Middle frontal gyrus (tissue), 1 donor: ENCODE measurements around the gene MRPL22.
"Not testable (repeated sequence)": the region's sequence is repeated elsewhere in the genome, so short reads cannot be mapped to it uniquely, and the experiment has no call there.

Experiments used
- DNase-seq: peaks from one replicate; pipeline ENCODE4 v3.0.0-alpha.2; 2015; ENCODE audit warnings: low spot score; ENCODE audit errors: extremely low spot score

Gene MRPL22

DNA sequence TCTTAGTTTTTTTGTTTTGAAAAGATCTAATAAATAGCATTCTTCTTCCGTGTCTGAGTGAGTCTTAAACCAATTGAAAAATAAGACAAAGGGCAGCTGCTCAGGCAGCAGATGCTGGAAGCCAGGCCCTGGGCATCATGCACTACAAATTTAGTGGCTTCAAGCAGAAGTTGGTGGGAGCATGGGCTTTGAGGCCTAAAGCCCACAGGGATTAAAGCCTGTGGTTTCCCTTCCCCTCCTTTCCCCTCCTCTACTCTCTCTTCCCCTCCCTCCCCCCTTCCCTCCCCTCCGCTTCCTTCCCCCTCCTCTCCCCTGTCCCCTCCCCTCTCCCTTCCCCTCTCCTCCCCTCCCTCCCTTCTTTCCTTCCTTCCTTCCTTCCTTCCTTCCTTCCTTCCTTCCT, 52.6 kb downstream of the MRPL22 start:
- DNase-seq: no peak

DNA sequence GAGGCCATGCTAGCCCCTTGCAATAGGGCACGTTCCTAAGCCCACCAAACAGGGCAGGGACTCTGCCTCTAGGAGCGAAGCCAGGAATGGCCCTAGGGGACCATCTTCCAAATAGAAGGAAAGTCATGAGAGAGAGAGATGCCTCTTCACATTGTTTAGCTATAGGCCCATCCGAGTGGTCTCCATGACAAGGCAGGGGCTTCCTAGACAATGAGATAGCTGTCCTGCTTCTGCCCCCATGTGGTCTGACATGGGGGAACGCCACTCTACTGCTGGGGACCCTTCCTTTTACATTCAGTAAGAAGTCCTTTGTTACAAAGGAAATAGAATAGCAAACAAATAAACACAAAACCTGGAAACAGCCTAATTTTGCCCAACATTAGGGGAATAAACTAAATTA, 54.8 kb downstream of the MRPL22 start:
- no peak for DNase-seq

DNA sequence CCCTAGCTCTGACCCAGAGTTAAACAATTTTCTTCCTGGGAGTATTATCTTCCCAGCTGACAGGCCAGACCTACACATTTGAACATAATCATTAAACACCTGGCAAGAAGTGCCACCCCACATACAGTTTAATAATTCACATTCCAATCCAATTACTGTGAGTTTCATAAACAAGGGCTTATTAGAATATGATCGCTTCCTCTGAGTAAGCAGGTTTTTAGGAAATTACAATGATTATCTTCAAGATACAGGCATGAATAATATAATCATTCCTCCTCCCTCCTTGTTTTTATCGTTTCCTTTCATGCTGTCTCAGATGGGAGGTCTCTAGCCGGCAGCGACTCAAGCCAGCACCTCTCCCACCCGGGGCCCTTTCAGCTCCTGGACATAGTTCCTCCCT, 56.9 kb downstream of the MRPL22 start:
- DNase-seq: no peak

DNA sequence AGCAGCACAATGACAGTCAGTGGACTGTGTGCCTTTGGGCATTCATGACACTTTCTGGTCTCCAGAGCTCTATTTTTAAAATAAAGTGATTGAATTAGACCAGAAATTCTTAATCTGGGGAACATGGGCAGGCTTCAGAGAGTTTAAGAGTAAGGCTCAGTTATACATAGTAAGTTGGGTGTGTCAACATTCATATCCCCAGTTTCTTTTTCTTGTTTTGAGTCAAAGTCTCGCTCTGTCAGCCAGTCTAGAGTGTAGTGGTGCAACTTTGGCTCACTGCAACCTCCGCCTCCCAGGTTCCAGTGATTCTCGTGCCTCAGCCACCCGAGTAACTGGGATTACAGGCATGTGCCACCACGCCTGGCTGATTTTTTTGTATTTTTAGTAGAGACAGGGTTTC, 59.0 kb downstream of the MRPL22 start:
- no peak for DNase-seq

DNA sequence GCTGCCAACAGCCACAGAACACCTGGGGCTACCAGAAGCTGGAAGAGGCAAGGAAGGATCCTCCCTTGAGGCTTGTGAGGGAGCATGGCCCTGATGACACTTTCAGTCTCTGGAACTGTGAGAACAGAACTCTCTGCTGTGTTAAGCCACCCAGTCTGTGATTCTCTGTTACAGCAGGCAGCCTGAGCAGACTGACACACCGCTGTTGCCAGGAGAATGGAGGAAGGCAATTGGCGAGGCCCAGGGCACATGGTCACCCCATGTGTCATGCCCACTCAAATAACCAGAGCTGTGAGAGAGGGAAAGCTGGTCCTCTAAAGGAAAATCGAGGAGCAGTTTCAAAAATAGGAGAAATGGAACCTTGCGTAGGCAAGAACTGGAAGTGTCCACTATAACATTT, 60.6 kb downstream of the MRPL22 start:
- DNase-seq: no peak

DNA sequence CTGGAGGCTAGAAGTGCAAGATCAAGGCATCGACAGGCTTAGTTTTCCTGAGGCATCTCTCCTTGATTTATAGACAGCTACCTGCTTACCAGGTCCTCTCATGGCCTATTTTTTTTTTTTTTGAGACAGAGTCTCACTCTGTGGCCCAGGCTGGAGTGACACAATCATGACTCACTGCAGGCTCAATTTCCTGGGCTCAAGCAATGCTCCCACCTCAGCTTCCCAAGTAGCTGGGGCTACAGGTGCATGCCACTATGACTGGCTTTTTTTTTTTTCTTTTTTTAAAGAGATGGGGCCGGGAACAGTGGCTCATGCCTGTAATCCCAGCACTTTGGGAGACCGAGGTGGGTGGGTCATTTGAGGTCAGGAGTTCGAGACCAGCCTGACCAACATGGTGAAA, 61.8 kb downstream of the MRPL22 start:
- DNase-seq: not testable (repeated sequence)

DNA sequence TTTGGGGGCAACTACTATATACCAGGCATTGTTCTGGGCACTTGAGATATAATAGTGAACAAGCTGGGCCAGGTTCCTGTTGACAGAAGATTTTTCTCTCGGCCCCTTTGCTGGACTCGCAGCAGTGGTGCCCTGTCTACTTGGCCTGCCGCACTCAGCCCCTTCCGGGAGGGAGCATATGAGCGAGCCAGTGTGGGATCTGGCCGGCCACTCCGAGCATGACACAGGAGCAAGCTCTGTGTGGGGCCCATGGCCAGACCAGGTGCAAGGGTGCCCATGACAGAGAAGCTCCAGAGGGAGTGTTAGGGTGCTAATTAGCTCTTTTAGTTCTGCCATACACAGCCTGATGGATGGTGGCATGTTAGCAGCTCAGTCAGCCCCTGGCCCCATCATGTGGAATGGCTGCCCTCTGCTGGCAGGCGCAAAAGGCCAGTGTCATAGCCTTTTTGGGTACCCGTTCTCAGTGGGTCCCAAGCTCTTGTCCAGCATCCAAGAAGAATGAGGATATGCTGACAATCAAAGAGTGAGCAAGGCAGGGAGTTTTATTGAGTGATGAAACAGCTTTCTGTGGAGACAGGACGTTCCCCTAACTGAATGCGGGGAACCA, 63.4 kb downstream of the MRPL22 start:
- DNase-seq: no peak

DNA sequence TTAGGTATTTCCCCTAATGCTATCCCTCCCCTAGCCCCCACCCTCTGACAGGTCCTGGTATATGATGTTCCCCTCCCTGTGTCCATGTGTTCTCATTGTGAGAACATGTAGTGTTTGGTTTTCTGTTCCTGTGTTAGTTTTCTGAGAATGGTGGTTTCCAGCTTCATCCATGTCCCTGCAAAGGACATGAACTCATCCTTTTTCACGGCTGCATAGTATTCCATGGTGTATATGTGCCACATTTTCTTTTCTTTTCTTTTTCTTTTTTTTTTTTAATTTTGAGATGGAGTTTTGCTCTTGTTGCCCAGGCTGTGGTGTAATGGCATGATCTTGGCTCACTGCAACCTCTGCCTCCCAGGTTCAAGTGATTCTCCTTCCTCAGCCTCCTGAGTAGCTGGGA, 65.4 kb downstream of the MRPL22 start:
- not testable (repeated sequence) for DNase-seq

DNA sequence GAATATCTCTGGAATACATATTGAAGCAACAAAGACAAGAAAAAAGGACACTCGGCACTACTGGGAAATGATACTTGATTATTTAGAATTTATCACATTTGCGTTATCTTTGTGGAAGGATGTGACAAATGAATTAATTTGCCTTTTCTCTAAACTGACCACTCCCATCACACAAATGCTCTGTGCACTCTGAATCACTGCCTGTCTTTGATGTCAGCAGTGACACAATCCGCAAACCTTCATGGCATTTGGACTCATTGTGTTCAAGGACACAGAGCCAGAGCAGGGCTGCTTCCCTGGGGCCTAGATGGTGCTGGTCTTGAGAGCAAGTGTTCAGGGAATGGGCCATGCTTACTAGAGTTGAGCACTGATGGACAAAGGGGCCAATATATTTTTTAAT, 67.8 kb downstream of the MRPL22 start:
- DNase-seq: no peak

DNA sequence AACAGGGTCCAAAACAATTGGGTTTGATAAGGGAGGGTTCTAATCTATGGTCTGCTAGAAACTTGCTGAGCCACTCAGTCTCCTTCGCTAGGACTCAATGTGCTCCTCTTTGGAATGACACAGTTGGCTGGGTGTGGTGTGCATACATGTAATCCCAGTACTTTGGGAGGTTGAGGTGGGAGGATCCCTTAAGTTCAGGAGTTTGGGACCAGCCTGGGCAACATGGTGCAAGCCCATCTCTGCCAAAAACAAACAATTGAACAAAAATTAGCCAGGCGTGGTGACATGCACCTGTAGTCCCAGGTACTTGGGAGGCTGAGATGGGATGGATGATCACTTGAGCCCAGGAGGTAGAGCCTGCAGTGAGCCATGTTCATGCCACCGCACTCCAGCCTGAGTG, 70.0 kb downstream of the MRPL22 start:
- DNase-seq: no peak

DNA sequence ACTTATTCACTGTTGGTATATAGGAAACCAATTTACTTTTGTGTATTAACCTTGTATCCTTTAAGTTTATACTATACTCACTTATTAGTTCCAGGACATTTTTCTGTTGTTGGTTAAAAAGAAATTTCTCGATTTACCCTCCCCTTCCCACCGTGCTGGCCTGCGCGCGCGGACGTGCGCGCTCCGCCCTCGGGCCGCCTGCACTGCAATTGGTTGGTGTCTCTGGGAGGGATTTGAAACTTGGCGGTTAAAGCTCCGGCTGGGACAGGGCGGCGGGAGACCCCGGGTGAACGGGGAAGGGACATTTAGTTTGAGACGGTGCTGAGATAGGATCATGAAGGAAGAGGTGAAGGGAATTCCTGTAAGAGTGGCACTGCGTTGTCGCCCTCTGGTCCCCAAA, 72.7 kb downstream of the MRPL22 start, which contains the start of gene KIF4B:
KIF4B (plus strand) TSS at position 230 of the 400 bp plus-strand sequence; CDS start at position 335, 105 bp downstream.
- DNase-seq: no peak

DNA sequence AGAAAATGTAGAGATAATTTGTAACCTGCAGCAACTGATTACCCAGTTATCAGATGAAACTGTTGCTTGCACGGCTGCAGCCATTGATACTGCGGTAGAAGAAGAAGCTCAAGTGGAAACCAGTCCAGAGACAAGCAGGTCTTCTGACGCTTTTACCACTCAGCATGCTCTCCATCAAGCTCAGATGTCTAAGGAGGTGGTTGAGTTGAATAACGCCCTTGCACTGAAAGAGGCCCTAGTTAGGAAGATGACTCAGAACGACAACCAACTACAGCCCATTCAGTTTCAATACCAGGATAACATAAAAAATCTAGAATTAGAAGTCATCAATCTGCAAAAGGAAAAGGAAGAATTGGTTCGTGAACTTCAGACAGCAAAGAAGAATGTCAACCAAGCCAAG, 74.4 kb downstream of the MRPL22 start:
- no peak for DNase-seq

DNA sequence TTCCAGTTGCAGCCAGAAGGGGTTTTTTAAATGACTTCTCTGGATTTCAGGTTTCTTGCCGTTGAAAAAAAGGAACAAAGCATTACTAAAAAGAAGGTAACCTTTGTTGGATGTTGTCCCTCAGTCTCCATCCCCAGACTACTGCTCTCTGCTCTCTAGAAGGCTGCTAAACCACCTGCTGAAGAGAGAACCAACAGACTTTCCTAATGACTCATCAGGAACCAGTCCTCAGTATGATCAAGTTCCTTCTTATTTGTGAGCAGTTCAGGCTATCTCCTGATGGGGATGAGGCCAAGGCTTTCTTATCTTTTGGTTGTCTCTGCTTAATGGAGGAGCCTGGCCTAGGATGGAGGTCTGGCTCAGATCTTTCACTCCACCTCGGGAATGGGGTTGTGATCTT, 76.7 kb downstream of the MRPL22 start:
- DNase-seq: no peak
